ENCODE data around the gene THBS3.
"Not testable (repeated sequence)": the region's sequence is repeated elsewhere in the genome, so short reads cannot be mapped to it uniquely, and the experiment has no call there.

Gene THBS3

GRCh38 chr1:155206891-155207805 lies 549 bp downstream of the THBS3 start:
- peak; percentile 96 for DNase-seq

- DNase-seq, result no peak
Measured at GRCh38 chr1:155205969-155206593, 1.6 kb downstream of the THBS3 start.

GRCh38 chr1:155205035-155205434 lies 2.7 kb downstream of the THBS3 start:
- no peak for DNase-seq

GRCh38 chr1:155202731-155203515 lies 4.8 kb downstream of the THBS3 start:
- no peak for DNase-seq

- no peak for DNase-seq
Measured at GRCh38 chr1:155202198-155202597, 5.5 kb downstream of the THBS3 start.

GRCh38 chr1:155200920-155201319 lies 6.8 kb downstream of the THBS3 start:
- no peak for DNase-seq

GRCh38 chr1:155199792-155200191 lies 7.9 kb downstream of the THBS3 start:
- DNase-seq, result no peak

GRCh38 chr1:155198547-155198906 lies 9.2 kb downstream of the THBS3 start:
- no peak for DNase-seq

GRCh38 chr1:155197901-155198546 lies 9.7 kb downstream of the THBS3 start:
- no peak for DNase-seq

- DNase-seq, result no peak
Measured at GRCh38 chr1:155196893-155197638, 10.6 kb downstream of the THBS3 start.

- no peak for DNase-seq
Measured at GRCh38 chr1:155196103-155196892, 11.4 kb downstream of the THBS3 start.

- no peak for DNase-seq
Measured at GRCh38 chr1:155195201-155196102, 12.2 kb downstream of the THBS3 start.

- DNase-seq, result not testable (repeated sequence)
Measured at GRCh38 chr1:155193991-155194240, 13.8 kb downstream of the THBS3 start.

GRCh38 chr1:155193275-155193990 lies 14.3 kb downstream of the THBS3 start:
- DNase-seq, result peak; percentile 91

- no peak for DNase-seq
Measured at GRCh38 chr1:155192346-155193274, 15.1 kb downstream of the THBS3 start.

- DNase-seq, result no peak
Measured at GRCh38 chr1:155191904-155192303, 15.8 kb downstream of the THBS3 start.

GRCh38 chr1:155189926-155190325 lies 17.8 kb downstream of the THBS3 start:
- DNase-seq, result not testable (repeated sequence)

GRCh38 chr1:155188268-155188667 lies 19.4 kb downstream of the THBS3 start:
- no peak for DNase-seq

GRCh38 chr1:155187456-155187891 lies 20.2 kb downstream of the THBS3 start:
- no peak for DNase-seq
